ENCODE results near the gene RNF112. TPM values are rescaled to one million over a fixed set of nuclear protein-coding genes. Genes with fewer than 3 reads are reported as not detected.
"Not testable (repeated sequence)": the region's sequence is repeated elsewhere in the genome, so short reads cannot be mapped to it uniquely, and the experiment has no call there.

RNF112 gene
- total RNA-seq, 1 experiment from 2014 or later: 4.9 TPM

- ChIA-PET POLR2A (no interaction called here), CTCF (no interaction called here)
- Mint-ChIP-seq H3K27ac (no peak overlapping the region), H3K36me3 (peaks cover 48% of the 10 kb centered on the region), H3K4me1 (peaks cover 22% of the 10 kb centered on the region), H3K4me3 (no peak overlapping the region), H3K9me3 (peaks cover 43% of the 10 kb centered on the region), H3K27me3 (ENCODE audit: low read depth) (peaks cover 10% of the 10 kb centered on the region)
- no peak for DNase-seq (ENCODE audit: low spot score)
- TF ChIP-seq FOXP1 (CRISPR knock-in tag; IDR thresholded peaks at IDR 0.05; ENCODE audit: borderline replicate concordance) (no peak), TCF7 (CRISPR knock-in tag; IDR thresholded peaks at IDR 0.05; ENCODE audit: low read depth) (no peak), ATF6 (CRISPR knock-in tag; IDR thresholded peaks at IDR 0.05) (no peak)
- ATAC-seq: no peak
These were observed 32.1 kb downstream of the RNF112 start for GRCh38 chr17:19443148-19443547.

- H3K27me3 Mint-ChIP-seq (ENCODE audit: low read depth): peaks cover 10% of the 10 kb centered on the region
- no peak for TF ChIP-seq FOXJ3 (CRISPR knock-in tag; IDR thresholded peaks at IDR 0.05; ENCODE audit: borderline replicate concordance)
- TF ChIP-seq IRF2 (CRISPR knock-in tag; IDR thresholded peaks at IDR 0.05; ENCODE audit: borderline replicate concordance, low read depth): no peak
- no peak for TF ChIP-seq ESRRA (CRISPR knock-in tag; IDR thresholded peaks at IDR 0.05; ENCODE audit: borderline replicate concordance)
- no peak for TF ChIP-seq PRDM15 (CRISPR knock-in tag; IDR thresholded peaks at IDR 0.05)
- TF ChIP-seq TP53 (CRISPR knock-in tag; IDR thresholded peaks at IDR 0.05): no peak
- TF ChIP-seq ZNF532 (CRISPR knock-in tag; IDR thresholded peaks at IDR 0.05; ENCODE audit: borderline replicate concordance): no peak
- no peak for TF ChIP-seq ATF6 (CRISPR knock-in tag; IDR thresholded peaks at IDR 0.05)
- H3K27ac Mint-ChIP-seq: no peak overlapping the region
- ChIA-PET POLR2A (no interaction called here), CTCF (interaction anchor here (1.1 to 6.2 kb wide), 4 partner anchors 10 to 81 kb away, joined by 3 to 91 read pairs (median 50); partner anchors contain the start of genes B9D1 and MAPK7)
- H3K36me3 Mint-ChIP-seq: peaks cover 50% of the 10 kb centered on the region
- peaks cover 25% of the 10 kb centered on the region for H3K4me1 Mint-ChIP-seq
- no peak overlapping the region for H3K4me3 Mint-ChIP-seq
- H3K9me3 Mint-ChIP-seq: peaks cover 52% of the 10 kb centered on the region
- DNase-seq (ENCODE audit: low spot score): no peak
- ATAC-seq: no peak
These were observed 34.1 kb downstream of the RNF112 start for GRCh38 chr17:19445105-19445504.

- not testable (repeated sequence) for DNase-seq (ENCODE audit: low spot score); H3K4me3 Mint-ChIP-seq; ATAC-seq
- H3K9me3 Mint-ChIP-seq: peaks cover 48% of the 10 kb centered on the region
- peaks cover 41% of the 10 kb centered on the region for H3K36me3 Mint-ChIP-seq
- ChIA-PET CTCF (interaction anchor here (0.6 to 6.2 kb wide), 34 partner anchors 9 to 320 kb away, joined by 3 to 91 read pairs (median 5); partner anchors contain the start of genes ALDH3A2, B9D1, MAPK7 and MFAP4), POLR2A (interaction anchor here (0.6 kb wide), 2 partner anchors 12 to 69 kb away, joined by 3 read pairs; partner anchors contain the start of gene MAPK7)
- peaks cover 10% of the 10 kb centered on the region for H3K27me3 Mint-ChIP-seq (ENCODE audit: low read depth)
- peak overlapping the region; percentile 63; the same call in 1 of the 2 replicates for H3K27ac Mint-ChIP-seq
- peaks cover 25% of the 10 kb centered on the region for H3K4me1 Mint-ChIP-seq
These were observed 35.5 kb downstream of the RNF112 start for GRCh38 chr17:19446577-19446976.
